ENCODE data around the gene MACROH2A1. TPM values are rescaled to one million over a fixed set of nuclear protein-coding genes. Genes with fewer than 3 reads are reported as not detected.

MACROH2A1 gene
- total and polyA plus RNA-seq, 10 of the 15 experiments (the other 5 are each of a cell fraction or from before 2014, with no cell fraction given) = 45.7 to 230 (median 196) TPM

DNA sequence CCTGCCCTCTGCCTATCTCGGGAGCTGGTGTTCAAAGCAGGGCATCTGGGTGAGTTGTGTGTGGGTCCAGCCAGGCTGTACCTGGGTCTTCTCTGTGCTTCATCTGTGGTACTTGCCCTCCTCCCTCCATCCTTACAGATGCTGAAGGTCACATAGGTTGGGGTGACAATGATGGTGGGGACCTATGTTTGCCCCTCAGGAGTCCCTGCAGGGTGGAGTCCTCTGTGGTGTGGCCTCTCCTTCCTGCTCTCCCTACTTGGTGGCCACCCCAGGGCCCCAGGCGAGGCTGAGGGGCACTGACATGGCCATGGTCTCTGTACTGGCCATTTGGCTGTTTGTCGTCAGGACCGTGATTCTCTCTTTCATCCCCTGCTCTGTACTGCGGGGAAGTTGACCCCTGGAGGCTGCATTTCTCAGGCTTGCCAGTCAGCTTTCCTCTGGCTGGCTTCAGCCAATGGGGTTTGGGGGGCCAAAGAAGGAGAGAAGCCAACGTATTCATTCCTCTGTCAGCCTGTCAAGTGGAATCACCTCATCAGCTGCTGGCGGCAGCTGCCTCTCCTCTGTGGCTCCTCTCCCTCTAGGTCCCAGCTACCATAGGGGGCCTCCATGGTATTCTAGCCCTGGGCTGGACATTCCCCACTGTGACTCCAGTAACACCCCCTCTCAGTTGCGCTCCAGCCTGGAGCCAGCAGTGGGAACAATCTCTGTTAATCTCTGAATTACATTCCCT is 43.6 kb upstream of the MACROH2A1 start:
- DNase-seq (ENCODE audit: low read depth, low spot score) (no peak), ATAC-seq (no peak), FAIRE-seq (no peak)
- Histone ChIP-seq H3K9me3 (replicated peaks; ENCODE audit: control insufficient read depth, insufficient read depth, low read length) (no peaks in the 10 kb centered on the region; the same call in 2 of the 3 replicates), H4K20me1 (ENCODE audit: control insufficient read depth, insufficient read depth) (no peaks in the 10 kb centered on the region), H3K27ac (ENCODE audit: control insufficient read depth, insufficient read depth) (no peak overlapping the region), H2AFZ (ENCODE audit: control insufficient read depth, low read depth, low read length) (no peak overlapping the region), H3K4me2 (ENCODE audit: control insufficient read depth, insufficient read depth) (no peak overlapping the region), H3K4me1 (ENCODE audit: control insufficient read depth, insufficient read depth, low read length) (peaks cover 15% of the 10 kb centered on the region), H3K36me3 (ENCODE audit: control insufficient read depth in 2 of 2, insufficient read depth in 2 of 2, low read length in 1 of 2) (no peaks in the 10 kb centered on the region), H3K27me3 (replicated peaks in 1 of 2; ENCODE audit: control insufficient read depth in 2 of 2, insufficient read depth in 2 of 2, low read length in 1 of 2) (0 out of 4 replicates have a peak, but pooled peaks cover 0 to 1% of the 10 kb centered on the region in 2 experiments), H3K9ac (ENCODE audit: control insufficient read depth, insufficient read depth, low read length) (no peak overlapping the region), H3K4me3 (no peak overlapping the region), H3K79me2 (ENCODE audit: control insufficient read depth, insufficient read depth, low read length) (no peaks in the 10 kb centered on the region)
- ChIA-PET SMC1A (ENCODE audit: uncharacterized antibody, unreplicated experiment) (no interaction called here), RAD21 (ENCODE audit: unreplicated experiment) (no interaction called here), CTCF (interaction anchor here (1.0 kb wide), 1 partner anchor 124 kb away, joined by 4 read pairs; no protein-coding TSS in a partner anchor), POLR2A (interaction anchor here (1.0 kb wide), 1 partner anchor 49 kb away, joined by 3 read pairs; no protein-coding TSS in a partner anchor)
- TF ChIP-seq STAT3 (IDR thresholded peaks at IDR 0.05; ENCODE audit: low read depth, low read length) = no peak
- no TSS peak for BruUV-seq (replicated peaks)
- 36% methylated on average over 8 of the region's 8 CpGs for WGBS (ENCODE audit: insufficient coverage, insufficient replicate concordance, low lambda C conversion rate, missing lambda C conversion rate)
- intact Hi-C loops (cut with micrococcal nuclease; ENCODE audit: unreplicated experiment) (no loop called here), in situ Hi-C loops (cut with MboI) (no loop called here)

- FAIRE-seq (no peak), ATAC-seq (no peak), DNase-seq (ENCODE audit: low read depth, low spot score) (no peak)
- intact Hi-C loops (cut with micrococcal nuclease; ENCODE audit: unreplicated experiment) = no loop called here
- BruUV-seq (replicated peaks) = no TSS peak
- Histone ChIP-seq H3K27me3 (replicated peaks in 1 of 2; ENCODE audit: control insufficient read depth in 2 of 2, insufficient read depth in 2 of 2, low read length in 1 of 2) (0 out of 4 replicates have a peak, but pooled peaks cover 0 to 1% of the 10 kb centered on the region in 2 experiments), H4K20me1 (ENCODE audit: control insufficient read depth, insufficient read depth) (no peaks in the 10 kb centered on the region), H3K9me3 (replicated peaks; ENCODE audit: control insufficient read depth, insufficient read depth, low read length) (no peaks in the 10 kb centered on the region; the same call in 2 of the 3 replicates), H3K79me2 (ENCODE audit: control insufficient read depth, insufficient read depth, low read length) (no peaks in the 10 kb centered on the region), H3K4me2 (ENCODE audit: control insufficient read depth, insufficient read depth) (no peak overlapping the region), H3K4me1 (ENCODE audit: control insufficient read depth, insufficient read depth, low read length) (peaks cover 22% of the 10 kb centered on the region), H2AFZ (ENCODE audit: control insufficient read depth, low read depth, low read length) (no peak overlapping the region), H3K36me3 (ENCODE audit: control insufficient read depth in 2 of 2, insufficient read depth in 2 of 2, low read length in 1 of 2) (no peaks in the 10 kb centered on the region), H3K4me3 (no peak overlapping the region), H3K9ac (ENCODE audit: control insufficient read depth, insufficient read depth, low read length) (no peak overlapping the region), H3K27ac (ENCODE audit: control insufficient read depth, insufficient read depth) (no peak overlapping the region)
- ChIA-PET RAD21 (ENCODE audit: unreplicated experiment) (no interaction called here), POLR2A (interaction anchor here (1.0 kb wide), 1 partner anchor 49 kb away, joined by 3 read pairs; no protein-coding TSS in a partner anchor), SMC1A (ENCODE audit: uncharacterized antibody, unreplicated experiment) (interaction anchor here (1.1 to 1.2 kb wide), 2 partner anchors 13 to 23 kb away, joined by 3 to 5 read pairs; no protein-coding TSS in a partner anchor), CTCF (interaction anchor here (1.0 kb wide), 1 partner anchor 124 kb away, joined by 4 read pairs; no protein-coding TSS in a partner anchor)
- no peak for TF ChIP-seq TCF12 (IDR thresholded peaks at IDR 0.05; ENCODE audit: low read depth, low read length)
- no peak for TF ChIP-seq CHD4 (IDR thresholded peaks at IDR 0.05)
- TF ChIP-seq ZNF207 (IDR thresholded peaks at IDR 0.05; ENCODE audit: borderline replicate concordance) = no peak
- TF ChIP-seq RBBP5 (conservative IDR thresholded peaks at IDR 0.05) = no peak
- no peak for TF ChIP-seq SIN3A (IDR thresholded peaks at IDR 0.05; ENCODE audit: low read depth, low read length)
- TF ChIP-seq CREM (IDR thresholded peaks at IDR 0.05; ENCODE audit: low read depth) = no peak
- TF ChIP-seq, protein P1, sequence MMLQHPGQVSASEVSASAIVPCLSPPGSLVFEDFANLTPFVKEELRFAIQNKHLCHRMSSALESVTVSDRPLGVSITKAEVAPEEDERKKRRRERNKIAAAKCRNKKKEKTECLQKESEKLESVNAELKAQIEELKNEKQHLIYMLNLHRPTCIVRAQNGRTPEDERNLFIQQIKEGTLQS (IDR thresholded peaks at IDR 0.05; ENCODE audit: borderline replicate concordance, extremely low read depth, low read depth, low read length) = no peak
- TF ChIP-seq MTA3 (IDR thresholded peaks at IDR 0.05; ENCODE audit: borderline replicate concordance, low read length) = no peak
- no peak for TF ChIP-seq MEF2B (IDR thresholded peaks at IDR 0.05; ENCODE audit: partially characterized antibody, poor library complexity, severe bottlenecking)
- TF ChIP-seq HDAC6 (IDR thresholded peaks at IDR 0.05; ENCODE audit: unreplicated experiment) = no peak
- in situ Hi-C loops (cut with MboI) = no loop called here
- WGBS (ENCODE audit: insufficient coverage, insufficient replicate concordance, low lambda C conversion rate, missing lambda C conversion rate) = 6% methylated on average over 4 of the region's 4 CpGs
Measured at GRCh38 chr5:135441919-135442318, 42.9 kb upstream of the MACROH2A1 start.
